COLO829 (cell line): ENCODE data around the gene AOAH.
"Not testable (repeated sequence)": the region's sequence is repeated elsewhere in the genome, so short reads cannot be mapped to it uniquely, and the experiment has no call there.

ENCODE experiments used
- DNase-seq: peaks from one replicate; pipeline ENCODE4 v3.0.0; 2012; ENCODE audit warnings: low spot score

AOAH gene

DNA sequence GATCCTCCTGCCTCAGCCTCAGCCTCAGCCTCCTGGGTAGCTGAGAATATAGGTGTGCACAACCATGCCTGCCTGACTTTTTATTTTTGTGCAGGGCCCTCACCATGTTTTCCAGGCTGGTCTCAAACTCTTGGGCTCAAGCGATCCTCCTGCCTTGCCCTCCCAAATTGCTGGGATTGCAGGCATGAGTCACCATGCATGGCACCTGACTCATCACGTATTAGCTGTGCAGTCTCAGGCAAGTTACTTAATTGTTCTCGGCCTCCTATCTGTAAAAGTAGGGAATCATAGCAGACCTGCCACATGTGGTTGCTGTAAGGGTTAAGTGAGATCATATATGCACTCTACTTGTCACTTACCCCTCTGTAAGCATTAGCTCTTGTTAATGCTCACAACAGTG, 217.5 kb downstream of the AOAH start:
- DNase-seq, result no peak

DNA sequence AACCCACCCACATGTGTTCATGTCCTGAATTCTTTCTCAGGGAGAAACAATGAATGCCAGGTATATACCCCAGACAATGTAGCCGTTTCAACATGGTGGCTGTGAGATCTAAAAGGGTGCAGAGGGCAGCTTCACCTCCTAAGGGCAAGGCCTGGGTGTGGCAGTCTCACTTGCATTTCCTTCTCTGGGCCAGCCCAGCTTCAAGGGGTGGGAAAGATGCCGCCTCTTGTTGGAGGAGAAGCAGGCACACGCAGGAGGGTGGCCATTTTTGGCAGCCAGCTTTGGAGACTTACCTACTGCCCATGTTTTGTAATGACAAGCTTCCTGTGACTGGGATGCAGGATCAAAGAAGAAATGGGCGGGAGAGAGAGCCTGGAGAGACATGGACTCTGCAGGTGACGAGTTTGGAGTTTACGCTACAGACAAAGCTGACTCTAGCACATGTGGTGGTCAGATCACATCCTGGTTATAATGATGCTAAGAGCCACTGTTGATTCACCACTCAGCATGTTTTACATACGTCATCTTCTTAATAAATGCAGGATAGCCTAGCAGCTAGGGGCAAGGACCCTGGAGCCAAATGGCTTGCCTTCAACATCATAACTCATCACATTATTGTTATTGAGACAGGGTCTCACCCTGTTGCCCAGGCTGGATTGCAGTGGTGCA, 218.0 kb downstream of the AOAH start:
- DNase-seq, result no peak

DNA sequence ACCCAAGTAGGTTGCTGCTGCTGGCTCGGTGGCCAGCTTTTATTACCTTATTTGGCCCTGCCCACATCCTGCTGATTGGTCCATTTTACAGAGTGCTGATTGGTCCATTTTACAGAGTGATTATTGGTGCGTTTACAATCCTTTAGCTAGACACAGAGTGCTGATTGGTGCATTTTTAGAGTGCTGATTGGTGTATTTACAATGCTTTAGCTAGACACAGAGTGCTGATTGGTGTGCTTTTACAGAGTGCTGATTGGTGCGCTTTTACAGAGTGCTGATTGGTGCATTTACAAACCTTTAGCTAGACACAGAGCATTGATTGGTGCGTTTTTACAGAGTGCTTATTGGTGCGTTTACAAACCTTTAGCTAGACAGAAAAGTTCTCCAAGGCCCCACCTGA, 219.7 kb downstream of the AOAH start:
- DNase-seq, result not testable (repeated sequence)

DNA sequence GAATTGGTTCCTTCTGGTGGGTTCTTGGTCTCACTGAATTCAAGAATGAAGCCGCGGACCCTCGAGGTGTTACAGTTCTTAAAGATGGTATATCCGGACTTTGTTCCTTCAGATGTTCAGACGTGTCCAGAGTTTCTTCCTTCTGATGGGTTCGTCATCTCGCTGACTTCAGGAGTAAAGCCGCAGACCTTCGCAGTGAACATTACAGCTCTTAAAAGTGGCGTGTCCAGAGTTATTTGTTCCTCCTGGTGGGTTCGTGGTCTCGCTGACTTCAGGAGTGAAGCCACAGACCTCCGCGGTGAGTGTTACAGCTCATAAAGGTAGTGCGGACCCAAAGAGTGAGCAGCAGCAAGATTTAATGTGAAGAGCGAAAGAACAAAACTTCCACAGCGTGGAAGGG, 220.1 kb downstream of the AOAH start:
- not testable (repeated sequence) for DNase-seq

DNA sequence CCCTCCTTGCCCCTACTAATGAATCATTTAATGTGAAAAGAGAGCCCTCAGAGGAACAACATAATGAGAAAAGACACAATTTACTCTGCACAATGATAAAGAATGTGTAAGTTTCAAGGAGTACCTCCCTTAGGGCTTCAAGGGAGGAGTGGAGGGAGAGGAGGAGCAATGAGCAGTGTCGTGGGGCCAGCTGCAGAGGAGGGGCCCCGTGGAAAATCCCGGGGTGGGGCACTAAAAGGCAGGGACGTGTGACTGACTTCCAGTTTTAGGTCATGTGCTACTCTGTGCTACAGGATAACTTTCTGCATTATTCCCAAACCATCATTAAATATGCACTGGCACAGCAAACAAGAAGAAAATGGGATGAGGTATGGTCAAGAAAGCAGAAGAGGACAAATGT, 226.5 kb downstream of the AOAH start:
- DNase-seq, result no peak

DNA sequence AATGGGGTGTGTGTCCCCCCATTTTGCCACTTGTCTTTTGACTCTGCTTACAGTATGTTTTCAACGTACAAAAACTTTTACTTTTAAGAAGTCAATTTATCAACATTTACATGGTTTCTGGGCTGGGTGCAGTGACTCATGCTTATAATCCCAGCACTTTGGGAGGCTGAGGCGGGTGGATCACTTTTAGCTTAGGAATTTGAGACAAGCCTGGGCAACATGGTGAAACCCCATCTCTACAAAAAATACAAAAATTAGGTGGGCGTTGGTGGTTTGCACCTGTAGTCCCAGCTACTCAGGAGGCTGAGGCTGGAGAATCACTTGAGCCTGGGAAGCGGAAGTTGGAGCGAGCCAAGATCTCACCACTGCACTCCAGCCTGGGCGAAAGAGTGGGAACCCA, 227.1 kb downstream of the AOAH start:
- not testable (repeated sequence) for DNase-seq

DNA sequence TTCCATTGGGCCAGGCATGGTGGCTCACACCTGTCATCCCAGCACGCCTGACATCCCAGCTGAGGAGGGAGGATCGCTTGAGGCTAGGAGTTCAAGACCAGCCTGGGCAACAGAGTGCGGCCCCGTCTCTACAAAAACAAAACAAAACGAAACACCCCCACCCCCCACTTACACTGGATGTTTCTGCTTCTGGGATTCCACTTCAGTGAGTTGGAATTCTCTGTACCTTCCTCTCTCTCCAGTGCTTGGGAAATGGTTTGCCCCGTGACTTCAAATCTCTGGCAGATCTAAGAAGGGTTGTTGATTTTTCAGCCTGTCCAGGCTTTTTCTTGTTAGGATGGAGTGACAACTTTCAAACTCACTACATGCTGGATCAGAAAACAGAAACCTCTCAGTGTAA, 227.7 kb downstream of the AOAH start:
- DNase-seq, result no peak

DNA sequence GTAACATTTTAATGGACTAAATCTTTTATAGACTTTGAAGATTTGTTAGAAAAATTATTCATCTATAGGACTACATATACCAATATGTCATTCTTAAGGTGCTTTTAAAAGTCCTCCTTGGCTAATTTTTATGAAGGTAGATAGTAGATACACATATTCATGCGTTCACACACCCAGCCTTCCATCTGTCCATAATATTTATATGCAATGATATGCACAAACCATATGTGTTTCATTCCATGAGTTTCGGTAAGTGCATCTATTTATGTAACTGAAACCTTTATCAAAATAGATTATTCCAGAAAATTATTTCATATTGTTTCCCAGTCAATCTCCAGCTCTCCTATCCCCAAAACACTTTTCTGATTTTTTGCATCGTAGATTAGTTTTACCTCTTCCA, 233.0 kb downstream of the AOAH start:
- no peak for DNase-seq

DNA sequence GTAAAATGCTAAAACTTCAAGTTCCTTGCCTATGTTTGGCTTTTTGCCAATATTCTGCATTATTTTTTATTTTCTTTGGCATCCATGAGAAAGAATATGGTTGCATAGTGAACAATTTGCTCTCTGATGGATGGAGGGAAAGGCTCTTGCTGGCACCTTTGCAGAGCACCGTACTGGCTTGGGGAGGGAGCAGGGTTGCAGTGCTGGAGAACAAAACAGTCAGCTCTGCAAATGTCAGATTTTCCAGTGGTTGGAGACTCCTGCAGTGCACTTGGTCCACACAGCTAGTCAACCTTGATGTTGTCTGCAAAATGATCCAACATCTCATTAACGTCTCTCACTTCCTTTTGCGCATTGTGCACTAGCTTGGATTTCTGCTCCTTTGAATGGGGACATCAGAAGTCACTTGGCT, 233.9 kb downstream of the AOAH start:
- DNase-seq, result no peak

DNA sequence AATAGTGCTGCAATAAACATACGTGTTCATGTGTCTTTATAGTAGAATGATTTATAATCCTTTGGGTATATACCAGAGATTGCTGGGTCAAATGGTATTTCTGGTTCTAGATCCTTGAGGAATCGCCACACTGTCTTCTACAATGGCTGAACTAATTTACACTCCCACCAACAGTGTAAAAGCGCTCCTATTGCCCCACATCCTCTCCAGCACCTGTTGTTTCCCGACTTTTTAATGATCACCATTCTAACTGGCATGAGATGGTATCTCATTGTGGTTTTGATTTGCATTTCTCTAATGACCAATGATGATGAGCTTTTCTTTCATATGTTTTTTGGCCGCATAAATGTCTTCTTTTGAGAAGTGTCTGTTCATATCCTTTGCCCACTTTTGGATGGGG, 235.6 kb downstream of the AOAH start:
- DNase-seq, result not testable (repeated sequence)

DNA sequence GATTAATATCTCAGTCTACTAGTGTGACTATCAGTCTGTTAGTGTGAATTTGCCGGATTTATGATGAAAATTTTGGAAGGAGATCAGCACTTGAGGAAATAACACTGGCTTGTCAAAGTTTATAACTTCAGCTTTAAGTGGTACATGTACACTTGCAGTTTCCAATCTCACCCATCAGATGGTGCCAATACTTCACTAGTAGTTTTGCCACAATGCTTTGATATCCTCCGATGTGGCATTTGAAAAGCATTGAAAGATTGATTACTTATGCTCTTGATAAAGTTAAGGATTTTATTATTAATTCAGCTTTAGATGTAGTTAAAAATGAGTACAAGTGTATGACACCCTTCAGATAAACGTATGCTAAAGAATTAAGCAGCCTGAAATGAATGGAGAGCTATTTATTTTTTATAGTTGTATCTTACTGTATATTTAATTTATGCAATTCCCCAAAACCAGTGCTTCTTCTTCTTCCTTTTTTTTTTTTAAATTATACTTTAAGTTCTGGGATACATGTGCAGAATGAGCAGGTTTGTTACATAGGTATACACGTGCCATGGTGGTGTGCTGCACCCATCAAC, 236.4 kb downstream of the AOAH start:
- peak; percentile 65 for DNase-seq

DNA sequence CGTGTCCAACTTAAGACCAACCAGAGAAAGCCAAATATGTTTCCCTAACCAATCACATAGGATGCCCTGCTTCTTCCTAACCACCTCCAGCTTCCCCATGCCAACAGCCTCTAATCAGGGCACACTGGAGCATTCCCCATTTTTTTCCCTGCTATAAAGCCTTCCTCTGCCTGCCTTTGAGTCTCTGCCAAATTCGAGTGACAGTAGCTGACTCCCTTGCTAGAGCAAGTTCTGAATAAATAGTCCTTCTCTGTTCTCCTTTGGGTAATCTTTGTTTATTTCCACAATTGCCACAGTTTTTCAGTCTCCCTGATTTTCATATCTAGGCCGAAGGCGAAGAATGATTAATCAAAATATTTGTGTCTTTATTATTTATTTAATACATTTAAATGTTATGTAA, 238.0 kb downstream of the AOAH start:
- no peak for DNase-seq

DNA sequence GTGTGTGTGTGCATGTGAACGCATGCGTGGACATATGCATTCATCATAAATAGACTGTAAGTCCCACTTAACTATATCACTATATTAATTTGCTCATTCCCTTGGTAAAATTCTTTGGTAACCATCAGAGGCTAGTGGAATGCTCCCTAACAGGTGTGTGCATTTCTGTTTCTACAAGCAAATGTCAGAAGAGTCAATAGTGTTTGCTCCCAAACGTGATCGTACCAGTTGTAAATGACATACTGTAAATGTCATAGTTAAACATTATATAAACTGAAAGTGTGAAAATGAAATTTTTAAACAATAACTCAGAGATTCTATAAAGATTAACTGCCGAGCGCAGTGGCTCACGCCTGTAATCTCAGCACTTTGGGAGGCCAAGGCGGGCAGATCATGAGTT, 240.0 kb downstream of the AOAH start:
- no peak for DNase-seq

DNA sequence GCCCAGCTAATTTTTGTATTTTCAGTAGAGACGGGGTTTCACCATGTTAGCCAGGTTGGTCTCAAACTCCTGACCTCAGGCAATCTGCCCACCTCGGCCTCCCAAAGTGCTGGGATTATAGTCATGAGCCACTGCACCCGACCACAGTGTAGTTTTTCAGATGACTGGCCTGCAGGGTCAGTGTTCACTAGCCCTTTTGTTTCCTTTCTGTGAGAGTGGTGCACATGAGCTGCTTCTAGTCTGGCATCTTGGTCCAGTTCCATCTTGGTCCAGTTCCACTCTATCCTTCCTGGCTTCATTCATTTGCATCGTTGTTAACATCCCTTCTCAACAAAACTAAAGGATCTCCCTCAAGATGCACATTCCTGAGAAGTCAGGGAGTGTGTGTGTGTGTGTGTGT, 240.4 kb downstream of the AOAH start:
- not testable (repeated sequence) for DNase-seq

DNA sequence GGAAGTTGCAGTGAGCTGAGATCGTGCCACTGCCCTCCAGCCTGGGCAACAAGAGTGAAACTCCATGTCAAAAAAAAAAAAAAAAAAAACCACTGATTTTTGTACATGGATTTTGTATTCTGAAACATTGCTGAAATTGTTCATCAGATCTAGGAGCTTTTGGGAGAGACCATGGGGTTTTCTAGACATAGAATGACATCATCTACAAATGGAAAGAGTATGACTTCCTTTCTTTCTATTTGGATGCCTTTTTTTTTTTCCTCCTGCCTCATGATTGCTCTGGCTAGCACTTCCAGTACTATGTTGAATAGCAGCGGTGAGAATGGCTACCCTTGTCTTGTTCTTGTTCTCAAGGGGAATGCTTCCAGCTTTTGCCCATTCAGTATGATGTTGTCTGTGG, 245.5 kb downstream of the AOAH start:
- no peak for DNase-seq

DNA sequence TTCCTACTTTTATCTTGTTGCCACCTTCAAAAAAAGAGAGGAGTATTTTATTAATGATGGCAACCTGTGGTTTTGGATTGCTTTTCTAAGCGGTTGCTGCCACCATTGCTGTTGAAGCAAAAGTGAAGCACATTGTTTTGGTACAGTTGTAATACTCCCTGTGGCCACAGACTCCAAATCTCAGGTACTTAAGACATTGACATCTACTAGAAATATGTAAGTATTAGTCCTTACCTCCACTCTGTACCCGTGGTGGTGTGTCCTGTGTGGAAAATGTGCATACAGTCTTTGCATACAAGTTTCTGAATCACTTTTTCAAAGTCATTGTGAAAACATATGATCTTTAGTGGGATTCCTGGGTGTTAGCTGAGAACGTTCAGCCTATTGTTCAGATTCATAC, 248.9 kb downstream of the AOAH start:
- no peak for DNase-seq

DNA sequence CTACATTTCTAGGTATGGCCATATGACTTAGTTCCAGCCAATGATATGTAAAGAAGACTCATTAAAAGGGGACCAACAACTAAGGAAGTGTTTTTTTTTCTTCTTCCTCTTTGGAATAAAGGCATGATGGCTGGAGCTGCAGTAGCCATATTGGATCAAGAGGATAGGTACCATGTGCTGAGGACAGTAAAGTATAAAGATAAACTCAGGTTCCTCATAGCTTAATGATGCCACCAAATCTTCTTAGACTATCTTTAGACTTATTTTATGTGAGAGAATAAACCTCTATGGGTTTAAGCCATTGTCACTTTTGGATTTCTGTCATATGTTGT, 249.3 kb downstream of the AOAH start:
- no peak for DNase-seq

DNA sequence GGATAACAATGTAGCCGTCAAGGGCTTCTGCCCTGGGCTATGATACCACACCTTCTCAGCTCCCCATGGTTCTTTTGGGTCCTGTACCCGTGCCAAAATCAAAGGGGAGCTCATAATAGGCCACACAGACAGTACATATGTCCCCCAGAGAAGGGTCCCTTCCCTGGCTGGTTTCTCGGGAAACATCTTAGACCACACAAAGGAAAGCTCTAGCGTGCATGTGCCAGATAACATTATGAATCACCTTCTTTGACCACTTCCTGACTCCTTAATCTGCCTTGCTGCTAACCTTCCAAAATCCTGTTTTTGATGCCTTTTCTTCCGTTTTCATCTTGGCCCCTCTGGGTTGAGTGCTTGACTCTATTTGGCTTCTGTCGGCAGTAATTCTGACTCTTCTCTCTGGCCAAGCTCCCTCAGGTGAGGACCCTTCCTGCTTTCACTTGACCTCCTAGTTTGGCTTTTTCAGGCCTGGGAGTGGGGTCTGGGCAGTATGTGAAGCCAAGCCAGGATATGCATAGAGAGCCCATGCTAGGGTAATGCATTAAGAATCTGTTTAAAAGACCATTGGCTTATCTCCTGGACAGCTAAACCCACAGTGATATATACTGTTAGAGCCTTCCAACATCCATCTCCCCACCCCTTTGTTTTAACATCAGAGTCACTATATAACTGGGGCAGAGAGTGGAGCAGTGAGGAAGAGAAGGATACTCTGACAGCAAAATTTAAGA, 249.8 kb downstream of the AOAH start:
- DNase-seq, result peak; percentile 45

DNA sequence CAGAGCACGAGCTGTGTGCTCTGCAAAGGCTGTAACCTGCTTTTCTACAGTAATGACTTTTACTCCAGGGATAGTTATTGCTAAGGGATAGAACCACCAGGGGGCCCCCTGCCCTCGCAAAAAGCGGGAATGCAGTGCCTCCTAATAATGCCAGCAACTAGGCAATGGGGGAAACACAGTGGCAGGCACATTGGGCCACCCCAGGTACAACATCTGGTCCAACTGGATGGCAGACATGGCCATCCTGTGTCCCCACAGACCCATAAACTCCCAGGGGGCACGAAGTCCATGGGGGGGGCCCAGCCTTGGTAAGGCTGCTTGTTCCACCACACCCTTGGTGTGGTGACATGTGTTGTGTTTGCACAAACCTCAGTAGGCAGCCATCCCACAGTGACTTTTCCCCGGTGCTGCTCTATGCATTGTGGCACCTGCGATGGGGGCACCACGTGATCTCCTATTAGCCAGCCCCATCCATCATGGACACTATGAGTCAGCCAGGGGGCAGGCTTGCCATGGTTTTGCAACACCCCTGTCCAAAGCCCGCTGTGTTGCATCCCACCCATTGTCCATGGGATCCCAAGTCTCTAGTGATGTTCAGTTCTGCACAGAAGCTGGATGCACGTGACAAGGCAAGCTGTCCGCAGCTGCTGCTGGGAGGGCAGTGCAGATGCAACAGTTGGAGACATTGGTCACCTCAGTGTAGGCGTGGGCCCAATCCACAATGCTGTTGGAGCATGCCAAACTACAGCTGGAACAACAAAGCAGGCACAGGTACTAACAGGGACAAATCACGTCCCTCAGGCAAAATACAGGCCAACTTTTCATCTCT, 250.6 kb downstream of the AOAH start:
- peak; percentile 43 for DNase-seq

DNA sequence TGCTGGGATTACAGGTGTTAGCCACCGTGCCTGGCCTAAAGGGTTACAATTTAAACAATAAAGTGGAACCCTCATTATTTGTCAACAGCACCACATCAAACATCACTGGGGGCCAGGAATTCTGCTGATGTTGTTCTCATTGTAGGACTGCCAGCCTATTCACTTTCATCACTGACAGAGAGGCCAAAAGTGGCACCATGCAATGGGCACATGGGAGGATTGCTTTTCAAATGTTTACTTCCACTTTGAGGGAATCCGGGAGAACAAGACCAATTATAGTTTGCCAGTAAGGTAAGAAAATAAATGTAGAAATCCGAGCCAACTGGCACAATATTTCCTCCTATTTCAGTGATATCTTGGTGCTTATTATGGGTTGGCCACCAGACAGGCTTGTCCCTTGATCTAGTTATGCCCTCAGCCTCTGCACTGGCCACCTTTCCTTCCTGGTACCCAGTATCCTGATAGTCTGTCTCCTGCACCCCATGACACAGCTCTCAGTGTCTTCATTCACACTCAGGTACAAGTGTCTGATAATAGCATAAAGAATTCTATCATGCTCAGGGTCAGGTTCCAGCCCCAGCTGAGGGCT, 252.1 kb downstream of the AOAH start:
- DNase-seq, result no peak

DNA sequence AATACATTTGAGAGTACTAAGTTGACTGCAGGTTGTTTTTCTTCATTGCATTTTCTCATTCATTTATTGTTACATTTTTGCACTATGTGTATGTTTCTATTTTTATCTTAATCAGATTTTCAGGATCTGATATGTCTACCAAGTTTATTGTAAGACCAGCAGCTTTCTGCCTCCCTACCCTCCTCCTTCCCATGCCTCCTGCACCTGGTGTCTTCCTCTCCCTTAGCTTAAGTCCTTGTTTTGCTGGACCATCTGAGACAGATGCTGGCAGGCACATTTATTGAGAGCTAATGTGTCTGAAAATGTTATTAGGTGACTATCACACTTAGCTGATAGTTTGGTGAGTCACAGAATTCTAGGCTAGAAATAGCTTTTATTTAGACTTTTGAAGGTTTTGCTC, 255.1 kb downstream of the AOAH start:
- DNase-seq, result no peak

DNA sequence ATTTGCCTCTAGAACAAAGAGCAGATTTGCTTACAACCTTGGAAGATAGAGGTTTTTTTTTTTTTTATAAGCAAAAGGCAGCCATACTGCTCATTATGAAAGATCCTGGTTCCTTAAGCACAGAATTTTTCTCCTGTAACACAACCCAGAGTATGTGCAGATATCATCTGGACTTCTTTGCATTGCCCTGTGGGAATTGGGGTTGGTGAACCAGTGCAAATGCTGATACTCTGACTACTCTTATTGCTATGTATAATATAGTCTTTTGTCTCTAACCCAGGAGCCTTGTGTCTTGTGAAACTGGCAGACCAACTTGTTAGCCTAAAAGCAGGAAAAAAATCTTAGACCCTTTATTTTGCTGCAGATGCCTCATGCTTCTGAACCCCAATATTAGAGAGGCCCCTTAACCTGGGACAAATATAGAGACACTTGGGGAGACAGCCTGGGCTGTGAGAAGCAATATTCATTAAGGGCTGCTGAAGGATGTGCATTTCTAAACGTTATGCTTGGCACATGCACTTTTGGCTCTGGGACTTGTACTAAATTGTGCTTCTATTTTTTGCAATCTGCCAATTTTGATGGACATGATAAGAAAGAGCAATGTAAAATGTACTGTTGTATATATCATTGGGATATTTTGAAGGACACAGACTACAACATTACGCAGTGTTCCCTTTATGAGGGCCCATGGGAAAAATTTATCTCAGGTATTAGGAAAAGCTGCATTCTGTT, 255.8 kb downstream of the AOAH start:
- no peak for DNase-seq
